SK-N-SH (cell line): Measurements from ENCODE around the gene PGS1.

Source experiments
- CHD2 ChIP-seq: fragments of 150-350 bp; IDR thresholded peaks from 2 replicates; pipeline ENCODE4 v1.6.1; 2018; ENCODE audit warnings: low read length; ENCODE audit not compliant: partially characterized antibody
- CTCF ChIP-seq: fragments of 200-600 bp; sonication (generic); IDR thresholded peaks from 2 replicates; pipeline ENCODE4 v1.6.1; 2017; ENCODE audit warnings: antibody characterized with exemption, mild to moderate bottlenecking, moderate library complexity
- JUND ChIP-seq: IDR thresholded peaks from 2 replicates; pipeline ENCODE4 v1.4.0; 2012
- MXI1 ChIP-seq: IDR thresholded peaks from 2 replicates; pipeline ENCODE4 v1.6.1; 2012; ENCODE audit warnings: mild to moderate bottlenecking, low read depth, low read length, improper control_type of control experiment
- RCOR1 ChIP-seq: fragments of 150-350 bp; IDR thresholded peaks from 2 replicates; pipeline ENCODE4 v1.6.1; 2017; ENCODE audit warnings: antibody characterized with exemption, low read length
- SIN3A ChIP-seq: IDR thresholded peaks from 2 replicates; pipeline ENCODE4 v1.6.1; 2012; ENCODE audit warnings: low read depth, mild to moderate bottlenecking, low read length, moderate library complexity, borderline replicate concordance
- TEAD4 ChIP-seq: IDR thresholded peaks from 2 replicates; pipeline ENCODE4 v1.4.0; 2012; ENCODE audit warnings: mild to moderate bottlenecking, borderline replicate concordance; ENCODE audit not compliant: insufficient read depth

GRCh38 chr17:78406920-78407319 lies 28.5 kb downstream of the PGS1 start:
- no peak for TF ChIP-seq CHD2
- no peak for TF ChIP-seq TEAD4
- TF ChIP-seq JUND = no peak
- no peak for TF ChIP-seq CTCF
- TF ChIP-seq MXI1 = no peak
- TF ChIP-seq SIN3A = no peak
- TF ChIP-seq RCOR1 = no peak
